T-helper 1 cell treated with Interleukin-12 subunit alpha and Interleukin-12 subunit beta and Interleukin-4 antibody, amounts not matched to agents 30 μg/mL and 1 μg/mL, for 36 hours (primary cell): ENCODE data around the gene AOPEP.
"Not testable (repeated sequence)": the region's sequence is repeated elsewhere in the genome, so short reads cannot be mapped to it uniquely, and the experiment has no call there.

Experiments used
- H3K27ac Mint-ChIP-seq: one replicate; pipeline ENCODE4 v1.8.0; 2021; ENCODE audit warnings: mild to moderate bottlenecking, mixed read lengths
- H3K27me3 Mint-ChIP-seq: one replicate; pipeline ENCODE4 v1.8.0; 2021; ENCODE audit warnings: low read depth, mixed read lengths
- H3K36me3 Mint-ChIP-seq: one replicate; pipeline ENCODE4 v1.8.0; 2021; ENCODE audit warnings: low read depth, mixed read lengths
- H3K4me1 Mint-ChIP-seq: one replicate; pipeline ENCODE4 v1.8.0; 2021; ENCODE audit warnings: low read depth, mixed read lengths
- H3K4me3 Mint-ChIP-seq: one replicate; pipeline ENCODE4 v1.8.0; 2021; ENCODE audit warnings: mild to moderate bottlenecking, moderate library complexity, mixed read lengths
- H3K9me3 Mint-ChIP-seq: one replicate; pipeline ENCODE4 v1.8.0; 2021; ENCODE audit warnings: mixed read lengths

The AOPEP gene

DNA sequence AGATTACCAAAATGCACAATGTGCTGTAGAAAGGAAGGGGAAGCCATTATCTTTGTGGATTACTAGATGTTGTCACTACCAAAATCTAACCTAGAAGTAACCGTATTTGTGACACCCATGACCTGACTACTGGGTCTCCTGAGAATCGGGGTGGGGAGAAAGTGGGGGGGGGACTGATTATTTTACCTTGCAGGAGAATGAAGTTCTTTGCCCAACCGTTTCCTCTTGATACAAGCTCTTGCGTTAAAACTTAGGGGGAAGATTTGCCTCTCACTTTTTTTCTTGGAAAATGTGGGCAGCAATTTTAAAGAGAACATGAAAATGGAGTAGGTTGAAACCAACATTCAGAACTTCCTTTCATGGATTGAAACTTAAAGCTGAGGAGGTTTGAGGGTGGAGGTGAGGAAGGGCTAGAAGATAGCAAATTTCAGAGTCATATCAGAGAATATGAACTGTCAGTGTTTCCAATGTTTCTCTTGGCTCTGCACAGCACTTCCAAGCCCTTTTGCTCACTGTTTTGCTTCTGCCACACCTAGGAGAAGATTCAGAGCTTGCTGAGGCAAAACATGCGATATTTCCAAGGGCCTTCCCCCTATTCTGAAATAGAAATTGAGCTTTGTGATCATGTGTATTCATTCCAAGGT lies 280.8 kb downstream of the AOPEP start:
- H3K9me3 Mint-ChIP-seq, result no peaks in the 10 kb centered on the region
- peaks cover 27% of the 10 kb centered on the region for H3K4me1 Mint-ChIP-seq
- H3K27me3 Mint-ChIP-seq, result peaks cover 30% of the 10 kb centered on the region
- H3K36me3 Mint-ChIP-seq, result peaks cover 10% of the 10 kb centered on the region
- H3K4me3 Mint-ChIP-seq, result peak overlapping the region; percentile 24
- H3K27ac Mint-ChIP-seq, result peak overlapping the region; percentile 39

DNA sequence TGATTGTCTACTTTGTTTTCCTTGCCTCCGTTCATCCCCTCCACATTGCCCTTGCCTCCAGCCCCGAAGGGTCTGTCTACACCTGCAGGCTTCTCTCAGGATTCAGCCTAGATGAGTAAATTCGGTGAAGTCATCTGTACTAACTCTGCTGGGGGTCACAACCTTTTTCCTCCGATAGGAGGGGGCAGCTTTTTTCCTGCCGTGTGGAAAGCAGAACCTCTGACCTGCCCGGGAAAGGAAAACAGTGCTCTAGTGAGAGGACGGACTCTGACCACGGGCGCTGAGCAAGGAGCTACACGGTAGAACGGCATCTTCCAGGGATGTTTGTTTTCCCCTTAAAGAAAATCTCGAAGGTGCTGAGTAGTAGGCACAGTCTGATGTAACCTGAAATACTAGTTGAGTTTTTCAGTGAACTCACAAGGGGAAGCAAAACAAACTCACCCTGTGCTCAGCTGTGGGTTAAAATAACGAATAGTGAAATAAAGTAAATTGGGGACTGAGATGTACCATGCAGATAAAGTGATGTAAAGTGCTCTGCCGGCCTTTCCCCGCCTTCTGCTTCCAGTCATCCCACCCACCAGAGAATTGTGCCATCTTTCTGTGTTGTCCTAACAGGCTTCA lies 281.8 kb downstream of the AOPEP start:
- H3K36me3 Mint-ChIP-seq, result peaks cover 10% of the 10 kb centered on the region
- no peaks in the 10 kb centered on the region for H3K9me3 Mint-ChIP-seq
- peak overlapping the region; percentile 18 for H3K27ac Mint-ChIP-seq
- H3K4me3 Mint-ChIP-seq, result no peak overlapping the region
- peaks cover 25% of the 10 kb centered on the region for H3K4me1 Mint-ChIP-seq
- H3K27me3 Mint-ChIP-seq, result peaks cover 21% of the 10 kb centered on the region

DNA sequence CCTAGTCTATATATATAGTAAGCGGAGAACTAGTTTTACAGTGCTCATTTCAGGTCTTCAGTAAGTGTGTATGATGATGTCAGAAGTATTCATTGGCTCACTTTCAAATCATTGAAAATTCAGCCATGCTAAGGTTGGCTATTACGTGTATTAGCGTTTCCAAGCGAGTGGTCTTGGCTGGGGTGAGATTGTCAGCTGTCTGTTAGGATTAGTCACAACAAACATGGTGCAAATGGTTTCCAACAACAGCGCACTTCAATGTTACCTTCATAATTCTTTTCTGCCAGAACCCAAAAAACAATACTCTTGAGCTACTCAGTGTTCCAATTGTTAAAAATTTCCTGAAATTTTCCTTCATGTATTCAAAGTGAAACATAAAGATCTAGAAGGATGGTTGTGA lies 283.0 kb downstream of the AOPEP start:
- Mint-ChIP-seq H3K27ac (no peak overlapping the region), H3K9me3 (no peaks in the 10 kb centered on the region), H3K4me3 (no peak overlapping the region), H3K36me3 (peaks cover 10% of the 10 kb centered on the region), H3K4me1 (peaks cover 21% of the 10 kb centered on the region), H3K27me3 (peaks cover 15% of the 10 kb centered on the region)

DNA sequence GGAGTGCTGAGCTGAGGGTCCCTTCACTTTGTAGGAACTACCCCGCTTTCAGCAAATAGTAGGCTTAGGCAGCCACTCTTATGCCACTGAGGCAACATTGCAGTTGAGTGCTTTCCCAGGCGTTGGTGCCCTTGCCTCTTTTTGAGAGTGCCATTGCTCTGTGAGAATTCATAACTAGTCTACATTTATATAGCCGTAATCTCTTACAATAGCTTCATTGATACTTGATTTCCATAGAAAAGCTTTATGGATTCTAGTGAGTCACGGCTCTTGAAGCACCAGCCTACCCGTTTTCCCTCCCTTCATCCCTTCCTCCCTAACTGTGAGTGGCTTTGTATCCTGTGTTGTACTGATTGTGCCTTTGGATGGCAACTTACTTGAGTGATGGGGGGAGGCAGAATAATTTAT lies 283.9 kb downstream of the AOPEP start:
- Mint-ChIP-seq H3K4me3 (no peak overlapping the region), H3K9me3 (no peaks in the 10 kb centered on the region), H3K27me3 (peaks cover 13% of the 10 kb centered on the region), H3K4me1 (peaks cover 19% of the 10 kb centered on the region), H3K36me3 (peaks cover 10% of the 10 kb centered on the region), H3K27ac (no peak overlapping the region)

DNA sequence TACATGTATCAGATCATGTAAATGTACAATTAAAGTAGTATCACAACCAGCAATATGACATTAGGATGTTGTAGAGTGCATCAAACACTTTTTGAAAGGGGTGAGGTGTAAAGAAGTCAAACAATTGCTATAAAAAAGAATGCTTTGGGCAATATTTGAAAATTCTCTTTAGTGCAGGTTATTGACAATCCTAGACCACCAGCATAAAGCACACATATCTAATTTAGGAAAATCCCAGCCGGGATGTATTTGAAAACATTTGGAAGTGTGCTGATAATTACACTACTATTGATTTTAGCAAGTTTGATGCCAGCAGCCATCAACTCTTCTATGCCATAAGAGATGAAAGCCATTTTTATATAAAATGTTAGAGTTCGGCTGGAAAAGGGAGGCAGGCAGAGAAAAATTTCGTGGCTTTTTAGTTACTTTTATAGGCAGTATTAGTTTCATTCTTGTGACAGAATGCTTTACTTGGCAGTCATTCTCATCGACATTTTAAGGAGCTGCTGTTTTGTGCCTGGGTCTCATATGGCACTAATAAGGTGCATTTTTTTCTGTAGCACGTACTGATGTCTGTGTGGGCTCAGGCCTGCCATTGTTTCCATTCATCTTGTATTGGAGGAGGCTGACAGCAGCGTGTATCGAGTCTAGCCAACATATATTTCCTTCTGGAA lies 285.7 kb downstream of the AOPEP start:
- peaks cover 10% of the 10 kb centered on the region for H3K4me1 Mint-ChIP-seq
- H3K36me3 Mint-ChIP-seq, result peaks cover 10% of the 10 kb centered on the region
- no peak overlapping the region for H3K4me3 Mint-ChIP-seq
- peaks cover 3% of the 10 kb centered on the region for H3K27me3 Mint-ChIP-seq
- H3K9me3 Mint-ChIP-seq, result no peaks in the 10 kb centered on the region
- H3K27ac Mint-ChIP-seq, result no peak overlapping the region

DNA sequence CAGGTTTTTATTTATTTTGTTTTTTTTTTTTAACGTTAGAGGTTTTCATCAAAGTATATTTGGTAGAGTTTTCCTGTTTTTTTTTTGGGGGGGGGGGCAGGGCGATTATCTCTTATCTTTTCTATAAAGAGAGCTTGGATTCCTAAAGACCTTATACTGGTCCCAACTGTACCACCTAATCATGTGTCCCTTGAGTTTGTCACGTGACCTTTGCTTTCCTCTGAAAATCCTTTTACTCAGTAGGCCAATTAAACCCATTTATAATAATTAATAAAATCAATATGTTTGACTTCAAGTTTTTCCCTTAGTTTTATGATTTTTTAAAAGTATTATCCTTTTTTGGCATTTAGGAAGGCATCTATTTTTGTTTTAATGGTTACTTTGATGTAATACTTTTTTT lies 286.4 kb downstream of the AOPEP start:
- no peak overlapping the region for H3K4me3 Mint-ChIP-seq
- H3K36me3 Mint-ChIP-seq, result peaks cover 7% of the 10 kb centered on the region
- H3K4me1 Mint-ChIP-seq, result peaks cover 4% of the 10 kb centered on the region
- H3K27ac Mint-ChIP-seq, result no peak overlapping the region
- H3K9me3 Mint-ChIP-seq, result no peaks in the 10 kb centered on the region
- H3K27me3 Mint-ChIP-seq, result no peaks in the 10 kb centered on the region

DNA sequence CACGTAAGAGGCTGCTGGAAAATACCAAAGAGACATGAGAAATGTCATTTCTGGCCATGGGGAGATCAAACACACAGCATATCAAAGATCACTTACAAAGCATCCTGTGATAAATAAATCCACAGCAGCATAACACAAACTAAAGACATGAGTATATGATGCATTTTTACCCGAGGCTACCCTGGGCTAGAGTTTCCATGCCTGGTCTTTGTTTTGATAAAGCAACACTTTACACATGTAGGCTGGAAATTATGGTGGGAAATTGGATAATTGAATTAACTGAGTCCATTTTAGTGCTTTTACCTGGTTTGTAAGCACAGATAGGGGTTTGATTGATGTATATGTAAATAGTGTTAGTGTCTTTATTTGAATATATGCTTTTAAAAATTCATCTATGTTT lies 288.4 kb downstream of the AOPEP start:
- Mint-ChIP-seq H3K27ac (no peak overlapping the region), H3K27me3 (no peaks in the 10 kb centered on the region), H3K9me3 (no peaks in the 10 kb centered on the region), H3K36me3 (peaks cover 3% of the 10 kb centered on the region), H3K4me3 (no peak overlapping the region), H3K4me1 (peaks cover 2% of the 10 kb centered on the region)

DNA sequence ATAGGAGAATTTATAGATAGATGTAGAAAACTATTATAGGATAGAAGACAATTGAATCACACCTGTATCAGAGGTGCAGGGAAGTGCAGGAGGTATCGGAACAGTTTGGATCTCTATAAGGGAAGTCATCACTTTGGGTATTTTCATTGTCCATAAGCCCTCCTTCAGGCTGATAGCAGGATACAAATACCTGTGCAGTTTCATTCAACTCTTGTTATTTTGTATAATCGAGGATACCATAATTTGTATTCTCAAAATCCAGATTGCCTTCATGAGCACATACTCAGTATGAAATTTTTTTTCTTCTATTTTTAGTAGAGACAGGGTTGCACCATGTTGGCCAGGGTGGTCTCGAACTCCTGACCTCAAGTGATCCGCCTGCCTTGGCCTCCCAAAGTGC lies 289.1 kb downstream of the AOPEP start:
- H3K27me3 Mint-ChIP-seq, result no peaks in the 10 kb centered on the region
- peaks cover 2% of the 10 kb centered on the region for H3K4me1 Mint-ChIP-seq
- peaks cover 3% of the 10 kb centered on the region for H3K36me3 Mint-ChIP-seq
- H3K4me3 Mint-ChIP-seq, result no peak overlapping the region
- H3K9me3 Mint-ChIP-seq, result no peaks in the 10 kb centered on the region
- H3K27ac Mint-ChIP-seq, result no peak overlapping the region

DNA sequence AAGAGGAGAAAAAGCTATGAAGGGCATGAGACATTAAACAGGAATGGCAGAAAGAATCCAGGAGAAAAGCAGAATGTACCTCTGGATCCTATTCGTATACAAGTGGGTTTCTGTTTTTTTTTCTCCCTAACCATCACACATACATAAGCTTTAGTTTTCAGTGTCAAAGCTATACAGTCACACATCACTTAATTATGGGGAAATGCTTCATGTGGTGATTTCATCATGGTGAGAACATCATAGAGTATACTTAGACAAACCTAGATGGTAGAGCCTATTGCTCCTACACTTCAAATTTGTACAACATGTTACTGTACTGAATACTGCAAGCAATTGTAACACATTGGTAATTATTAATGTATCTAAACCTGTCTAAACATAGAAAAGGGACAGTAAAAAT lies 290.6 kb downstream of the AOPEP start:
- Mint-ChIP-seq H3K36me3 (peaks cover 6% of the 10 kb centered on the region), H3K4me1 (peaks cover 2% of the 10 kb centered on the region), H3K27ac (no peak overlapping the region), H3K27me3 (no peaks in the 10 kb centered on the region), H3K4me3 (no peak overlapping the region), H3K9me3 (no peaks in the 10 kb centered on the region)

DNA sequence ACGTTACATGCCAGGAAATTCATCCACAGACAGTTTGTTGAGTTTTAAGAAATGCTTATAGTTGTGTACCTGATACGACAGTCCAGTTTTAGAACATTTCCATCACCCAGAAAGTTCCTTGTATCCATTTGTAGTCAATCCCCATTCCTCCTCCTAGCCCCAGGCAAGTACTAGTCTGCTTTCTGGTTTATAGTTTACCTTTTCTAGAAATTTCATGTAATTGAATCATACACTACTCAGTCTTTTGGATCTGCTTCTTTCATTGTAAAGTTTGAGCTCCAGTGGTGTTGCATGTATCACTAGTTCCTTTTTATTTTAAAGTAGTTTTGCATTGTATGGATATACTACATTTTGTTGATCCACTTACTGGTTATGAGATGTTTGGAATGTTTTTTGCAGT lies 291.2 kb downstream of the AOPEP start:
- H3K27me3 Mint-ChIP-seq, result no peaks in the 10 kb centered on the region
- H3K36me3 Mint-ChIP-seq, result peaks cover 6% of the 10 kb centered on the region
- no peak overlapping the region for H3K4me3 Mint-ChIP-seq
- peaks cover 2% of the 10 kb centered on the region for H3K4me1 Mint-ChIP-seq
- no peaks in the 10 kb centered on the region for H3K9me3 Mint-ChIP-seq
- H3K27ac Mint-ChIP-seq, result no peak overlapping the region

DNA sequence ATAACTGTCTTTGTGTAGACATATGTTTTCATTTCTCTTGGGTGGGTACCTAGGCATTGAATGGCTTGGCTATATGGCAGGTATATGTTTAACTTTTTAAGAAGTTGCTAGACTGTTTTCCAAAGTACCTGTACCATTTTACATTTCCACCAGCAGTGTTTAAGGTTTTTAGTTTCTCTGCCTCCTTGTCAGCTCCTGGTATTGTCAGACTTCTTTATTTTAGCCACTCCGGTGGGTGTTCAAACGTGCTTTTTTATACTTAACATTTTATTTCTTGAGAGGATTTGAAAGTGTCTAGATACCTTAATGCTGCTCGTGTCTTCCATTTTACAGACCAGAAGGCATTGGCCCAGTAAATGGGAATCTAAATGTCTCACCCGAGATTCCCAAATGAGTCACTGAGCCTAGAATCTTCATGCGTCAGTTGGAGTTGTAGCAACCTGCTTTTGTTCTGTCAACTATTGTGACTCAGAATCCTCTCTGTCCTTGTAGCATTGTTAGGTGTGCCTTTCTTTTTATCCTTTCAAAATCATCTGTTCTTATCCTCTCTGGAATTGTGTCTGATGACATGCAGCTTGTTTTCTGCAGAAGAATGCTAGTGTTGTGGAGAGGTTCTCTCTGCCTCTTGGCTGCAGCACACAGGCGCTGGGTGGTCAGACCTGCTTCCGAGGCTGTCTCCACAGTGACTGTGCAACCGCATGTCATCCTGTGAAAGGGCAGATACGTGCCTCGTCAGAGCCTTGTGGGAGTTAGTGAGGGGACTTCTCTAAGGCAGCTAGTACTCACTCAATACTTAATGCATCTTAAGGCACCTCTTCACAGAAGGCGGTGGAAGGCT lies 291.8 kb downstream of the AOPEP start:
- no peaks in the 10 kb centered on the region for H3K27me3 Mint-ChIP-seq
- H3K36me3 Mint-ChIP-seq, result peaks cover 6% of the 10 kb centered on the region
- no peaks in the 10 kb centered on the region for H3K9me3 Mint-ChIP-seq
- H3K4me1 Mint-ChIP-seq, result peaks cover 2% of the 10 kb centered on the region
- H3K4me3 Mint-ChIP-seq, result no peak overlapping the region
- no peak overlapping the region for H3K27ac Mint-ChIP-seq

DNA sequence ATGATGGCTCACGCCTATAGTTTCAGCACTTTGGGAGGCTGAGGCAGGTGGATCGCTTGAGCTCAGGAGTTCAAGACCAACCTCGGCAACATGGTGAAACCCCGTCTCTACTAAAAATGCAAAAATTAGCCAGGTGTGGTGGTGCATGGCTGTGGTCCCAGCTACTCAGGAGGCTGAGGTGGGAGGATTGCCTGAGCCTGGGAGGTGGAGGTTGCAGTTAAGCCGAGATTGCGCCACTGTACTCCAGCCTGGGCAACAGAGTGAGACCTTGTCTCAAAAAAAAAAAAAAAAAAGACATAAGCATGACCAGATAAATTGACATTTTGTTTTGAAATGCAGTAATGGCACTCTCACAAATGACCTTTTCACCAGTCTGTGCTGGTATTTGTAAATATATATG lies 294.1 kb downstream of the AOPEP start:
- not testable (repeated sequence) for H3K36me3 Mint-ChIP-seq, H3K4me3 Mint-ChIP-seq, H3K27ac Mint-ChIP-seq, H3K4me1 Mint-ChIP-seq, H3K27me3 Mint-ChIP-seq, H3K9me3 Mint-ChIP-seq

DNA sequence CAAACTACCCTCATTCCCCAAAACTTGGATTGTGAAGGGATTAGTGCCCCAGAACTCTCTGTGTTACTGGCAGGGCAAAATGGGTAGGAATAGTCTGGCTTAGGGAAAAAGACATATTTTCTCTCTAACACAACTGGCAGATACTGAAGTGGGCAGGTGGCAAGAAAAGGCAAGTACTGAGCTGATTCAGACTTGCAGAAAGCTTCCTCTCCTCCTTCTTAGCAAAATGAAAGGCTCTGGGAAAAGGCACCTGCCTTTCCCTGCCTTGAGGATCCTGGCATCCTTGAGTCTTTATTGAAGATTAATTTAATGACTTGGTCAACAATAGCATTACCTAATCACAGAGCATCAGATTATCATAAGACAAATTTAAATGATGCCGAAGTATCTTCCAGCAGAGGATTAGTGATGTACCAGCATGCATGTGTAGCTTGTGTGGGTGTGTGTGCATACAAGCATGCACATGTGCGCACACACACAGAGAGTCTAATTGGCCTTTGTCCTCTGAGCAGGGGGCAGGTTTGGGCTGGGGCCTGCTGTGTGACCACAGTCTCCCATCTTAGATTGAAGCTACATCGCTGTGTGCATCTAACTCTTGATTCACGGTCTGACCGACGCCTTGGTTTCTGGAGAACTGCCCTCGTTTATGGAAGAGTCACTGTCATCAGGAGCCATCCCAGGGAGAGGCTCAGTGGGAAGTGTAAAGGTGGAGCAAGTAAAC lies 294.8 kb downstream of the AOPEP start:
- Mint-ChIP-seq H3K4me1 (peaks cover 2% of the 10 kb centered on the region), H3K9me3 (no peaks in the 10 kb centered on the region), H3K4me3 (no peak overlapping the region), H3K36me3 (peaks cover 6% of the 10 kb centered on the region), H3K27me3 (no peaks in the 10 kb centered on the region), H3K27ac (no peak overlapping the region)

DNA sequence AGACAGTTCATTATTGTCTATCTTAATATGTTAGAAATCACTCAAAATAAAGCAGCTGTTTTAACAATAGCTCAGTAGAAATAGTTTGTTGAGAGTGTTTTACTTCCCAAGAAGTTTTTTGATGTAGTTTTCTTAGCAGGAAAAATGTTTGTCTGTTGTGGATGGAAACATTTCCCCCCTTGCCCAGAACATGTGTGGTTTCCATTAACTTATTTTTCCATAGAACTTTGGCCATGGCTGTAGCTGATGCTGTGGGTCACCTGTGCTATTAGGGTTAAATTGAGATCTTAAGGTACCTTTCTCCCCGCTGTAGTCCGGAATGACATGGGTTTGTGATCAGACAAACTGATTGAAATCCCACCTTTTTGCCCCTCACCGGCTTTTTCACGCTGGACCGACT lies 296.2 kb downstream of the AOPEP start:
- H3K4me1 Mint-ChIP-seq, result peaks cover 2% of the 10 kb centered on the region
- no peaks in the 10 kb centered on the region for H3K27me3 Mint-ChIP-seq
- H3K36me3 Mint-ChIP-seq, result peaks cover 6% of the 10 kb centered on the region
- no peak overlapping the region for H3K4me3 Mint-ChIP-seq
- no peak overlapping the region for H3K27ac Mint-ChIP-seq
- no peaks in the 10 kb centered on the region for H3K9me3 Mint-ChIP-seq
